NCI-H524 treated with DMSO at 0.1 percent for 48 hours (cell line): Measurements from ENCODE around the gene NMRAL1.

Experiments
- DNase-seq: peaks from one replicate; lab custom pipeline; 2025; lab: John Stamatoyannopoulos, UW

The NMRAL1 gene

DNA sequence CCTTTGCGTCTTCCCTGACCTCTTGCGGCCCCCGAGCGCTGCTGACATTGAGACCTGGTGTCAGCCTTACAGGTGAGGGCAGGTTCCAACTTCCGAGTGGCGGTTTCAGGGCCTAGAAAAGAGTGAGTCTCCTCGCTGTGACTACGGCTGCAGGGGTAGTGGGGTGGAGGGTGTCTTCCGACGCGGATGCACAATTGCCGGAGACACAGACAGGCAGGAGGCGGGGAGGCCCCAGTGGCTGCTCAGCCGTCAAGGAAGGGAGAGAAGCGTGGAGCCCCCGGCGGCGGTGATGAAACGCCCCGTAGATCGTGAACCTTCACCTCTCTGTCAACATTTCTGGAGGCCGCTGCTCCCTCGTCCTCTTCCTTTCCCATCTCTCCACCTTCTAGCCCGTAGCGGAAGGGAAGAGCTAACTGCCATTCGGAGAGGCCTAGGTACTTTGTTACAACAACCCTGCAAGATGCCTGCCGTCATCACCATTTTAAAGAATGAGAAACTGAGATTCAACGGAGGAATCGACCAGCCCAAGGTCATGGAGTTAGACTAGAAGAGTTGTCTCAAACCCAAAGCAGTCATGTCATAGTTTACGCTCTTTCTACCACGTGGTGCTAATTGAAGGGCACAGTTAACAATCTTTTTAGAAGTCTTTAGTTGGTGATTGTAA lies 48.3 kb downstream of the NMRAL1 start:
- DNase-seq, result no peak

DNA sequence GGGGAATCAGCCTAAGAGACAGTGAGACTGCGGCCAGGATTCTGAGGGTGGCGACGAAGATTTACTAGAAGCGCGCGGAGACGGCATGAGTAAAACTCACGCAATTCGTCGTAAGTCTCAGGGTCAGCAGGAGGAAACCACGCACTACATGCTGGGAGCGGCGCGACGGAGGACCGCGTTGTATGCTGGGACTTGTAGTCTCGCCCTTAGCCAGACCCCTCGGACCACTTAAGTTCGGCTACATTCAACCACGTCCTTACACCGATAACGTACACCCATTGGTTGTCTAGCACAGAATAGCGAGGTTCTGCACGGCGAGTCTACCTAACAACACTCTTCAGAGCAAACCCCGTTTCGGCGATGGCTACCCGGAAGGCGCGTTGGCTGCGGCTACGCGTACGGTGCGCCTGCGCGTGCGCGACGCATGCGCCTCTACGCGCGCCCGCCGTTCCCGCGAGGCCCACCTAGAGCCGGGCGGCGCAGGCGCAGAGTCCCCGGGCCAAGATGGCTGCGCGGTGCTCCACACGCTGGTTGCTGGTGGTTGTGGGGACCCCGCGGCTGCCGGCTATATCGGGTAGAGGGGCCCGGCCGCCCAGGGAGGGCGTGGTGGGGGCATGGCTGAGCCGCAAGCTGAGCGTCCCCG lies 48.9 kb downstream of the NMRAL1 start, which contains the start of gene DNAJA3:
DNAJA3 (plus strand) TSS at position 491 of the 643 bp plus-strand sequence; CDS start at position 505, 14 bp downstream.
- peak; percentile 59 for DNase-seq

- no peak for DNase-seq
Measured at GRCh38 chr16:4420505-4421105, 53.8 kb downstream of the NMRAL1 start.

GRCh38 chr16:4419402-4419959 lies 54.9 kb downstream of the NMRAL1 start:
- DNase-seq, result no peak

DNA sequence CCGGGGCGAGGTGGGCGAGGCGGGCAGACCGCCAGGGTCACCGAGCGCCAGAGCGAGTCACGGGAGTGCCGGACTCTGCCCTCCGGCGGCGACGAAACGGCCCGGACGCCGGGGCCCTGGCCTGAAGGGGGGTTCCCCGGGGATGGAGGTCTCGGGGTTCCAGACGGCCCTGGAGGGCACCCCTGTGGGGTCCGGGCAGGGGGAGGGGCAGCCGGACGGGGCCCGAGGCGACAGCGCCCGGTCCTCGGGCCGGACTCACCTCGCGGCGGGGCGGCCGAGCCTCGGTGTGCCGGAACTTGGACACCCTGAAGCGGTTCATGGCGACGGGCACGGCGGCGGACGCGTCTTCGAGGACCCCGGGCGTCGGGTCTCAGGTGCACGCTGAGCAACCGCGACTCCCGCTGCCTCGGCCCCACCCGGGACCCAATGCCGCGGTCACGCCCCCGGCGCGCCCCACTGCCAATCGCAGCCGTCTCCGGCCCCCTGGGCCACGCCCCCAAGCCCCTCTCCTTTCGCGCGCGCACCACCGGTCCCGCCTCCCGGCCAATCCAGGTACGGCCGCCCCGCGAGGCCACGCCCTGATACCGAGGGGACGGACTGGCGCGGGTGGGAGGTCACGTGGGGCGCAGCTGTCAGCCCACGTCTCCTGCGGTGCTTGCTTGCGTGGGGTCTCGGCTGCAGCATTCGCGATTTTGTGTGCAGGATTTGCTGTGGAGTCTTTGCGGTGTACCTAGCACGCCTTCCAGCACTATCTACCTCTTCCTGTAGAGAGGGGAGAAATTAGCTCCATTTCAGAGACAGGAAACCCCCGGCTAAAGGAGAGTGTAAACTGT lies 58.0 kb downstream of the NMRAL1 start, which contains the start of gene CORO7:
CORO7 (minus strand) TSS at position 397 of the 833 bp plus-strand sequence; CDS start at position 319, 78 bp downstream.
- DNase-seq, result peak; percentile 51

- DNase-seq, result no peak
Measured at GRCh38 chr16:4415538-4416199, 58.8 kb downstream of the NMRAL1 start.

DNA sequence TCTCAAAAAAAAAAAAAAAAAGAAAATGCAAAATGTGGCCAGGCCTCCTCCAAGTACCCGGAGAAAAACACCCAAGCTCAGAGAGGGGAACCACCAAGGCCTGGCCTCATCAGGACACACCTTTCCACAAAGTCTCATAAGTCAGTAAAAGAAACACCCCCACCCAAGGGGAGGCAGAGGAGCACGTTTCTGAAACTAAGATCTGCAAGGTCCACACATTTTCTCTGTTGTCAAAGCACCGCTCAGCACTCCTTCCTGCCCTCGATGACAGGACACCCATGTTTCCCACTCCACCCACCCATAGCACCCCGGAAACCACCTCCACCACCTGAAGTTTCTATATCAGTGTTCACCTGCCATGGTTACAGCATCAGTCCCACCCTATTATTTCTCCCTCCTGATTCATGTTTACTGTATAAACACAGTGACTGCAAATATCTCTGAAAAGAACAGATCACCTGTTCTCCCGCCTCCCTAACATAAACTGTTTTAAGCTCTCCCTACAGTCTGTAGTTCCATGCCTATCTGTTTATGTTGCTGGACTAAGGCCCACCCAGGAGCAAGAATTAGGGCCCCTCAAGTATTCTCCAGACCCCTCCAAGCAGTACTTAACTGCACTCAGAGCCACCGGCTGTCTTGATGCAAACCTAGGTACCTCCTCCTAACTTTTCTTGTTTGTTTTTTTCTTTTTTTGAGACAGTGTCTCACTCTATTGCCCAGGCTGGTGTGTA lies 60.1 kb downstream of the NMRAL1 start:
- no peak for DNase-seq

GRCh38 chr16:4412854-4413253 lies 61.6 kb downstream of the NMRAL1 start:
- no peak for DNase-seq

DNA sequence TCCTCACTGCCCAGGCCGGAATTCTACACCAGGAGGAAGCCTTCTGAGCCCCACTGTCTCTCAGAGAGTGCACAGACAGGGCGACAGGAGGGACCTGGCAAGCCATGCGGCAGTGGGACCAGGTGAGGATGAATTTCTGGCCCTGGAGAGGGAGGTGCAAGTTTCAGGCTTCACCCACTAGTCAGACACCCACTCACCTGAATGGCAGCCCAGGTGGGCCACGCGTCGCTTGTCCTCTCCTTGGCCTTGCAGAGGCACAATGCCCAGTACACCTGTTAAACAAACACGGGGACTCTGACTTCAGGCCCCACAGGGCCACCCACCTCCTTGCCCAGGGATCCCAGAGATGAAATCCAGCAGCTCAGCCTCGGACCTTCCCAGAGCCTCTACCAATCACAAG lies 62.3 kb downstream of the NMRAL1 start:
- DNase-seq, result no peak
